NCI-H2107 treated with DMSO at 0.1 percent for 48 hours (cell line): ENCODE results near the gene FAM222B.
"Not testable (repeated sequence)": the region's sequence is repeated elsewhere in the genome, so short reads cannot be mapped to it uniquely, and the experiment has no call there.

ENCODE experiments used
- DNase-seq: peaks from one replicate; lab custom pipeline; 2025; ENCODE audit not compliant: unreplicated experiment; lab: John Stamatoyannopoulos, UW

FAM222B gene

GRCh38 chr17:28843816-28844148 is 1.2 kb upstream of the FAM222B start:
- DNase-seq: no peak

DNA sequence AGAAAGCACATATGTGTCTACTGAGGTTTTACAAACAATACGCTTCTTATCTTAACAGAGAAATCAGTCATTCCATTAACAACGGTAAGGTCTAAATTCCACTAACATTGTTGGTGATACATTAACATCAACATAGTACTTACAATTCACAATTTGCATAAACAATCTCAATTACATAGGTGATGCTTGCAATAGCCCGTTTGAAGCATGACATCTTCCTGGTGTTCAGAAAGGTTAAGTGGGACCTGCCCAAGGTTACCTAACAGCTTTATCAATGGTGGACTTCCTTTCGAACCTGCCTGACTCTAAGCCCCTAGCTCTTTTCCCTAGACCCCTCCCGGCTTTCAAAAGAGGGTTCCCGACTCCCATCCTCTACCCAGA is 699 bp downstream of the FAM222B start:
- no peak for DNase-seq

GRCh38 chr17:28839221-28839620 is 3.4 kb downstream of the FAM222B start:
- no peak for DNase-seq

DNA sequence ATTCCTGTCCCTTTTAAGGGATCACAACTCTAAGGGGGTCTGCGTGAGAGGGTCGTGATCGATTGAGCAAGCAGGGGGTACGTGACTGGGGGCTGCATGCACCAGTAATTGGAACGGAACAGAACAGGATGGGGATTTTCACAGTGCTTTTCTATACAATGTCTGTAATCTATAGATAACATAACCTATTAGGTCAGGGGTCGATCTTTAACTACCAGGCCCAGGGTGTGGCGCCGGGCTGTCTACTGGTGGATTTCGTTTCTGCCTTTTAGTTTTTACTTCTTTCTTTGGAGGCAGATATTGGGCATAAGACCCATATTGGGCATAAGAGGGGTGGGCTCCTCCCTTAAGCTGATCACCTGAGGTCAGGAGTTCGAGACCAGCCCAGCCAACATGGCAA is 6.0 kb downstream of the FAM222B start:
- DNase-seq: not testable (repeated sequence)

DNA sequence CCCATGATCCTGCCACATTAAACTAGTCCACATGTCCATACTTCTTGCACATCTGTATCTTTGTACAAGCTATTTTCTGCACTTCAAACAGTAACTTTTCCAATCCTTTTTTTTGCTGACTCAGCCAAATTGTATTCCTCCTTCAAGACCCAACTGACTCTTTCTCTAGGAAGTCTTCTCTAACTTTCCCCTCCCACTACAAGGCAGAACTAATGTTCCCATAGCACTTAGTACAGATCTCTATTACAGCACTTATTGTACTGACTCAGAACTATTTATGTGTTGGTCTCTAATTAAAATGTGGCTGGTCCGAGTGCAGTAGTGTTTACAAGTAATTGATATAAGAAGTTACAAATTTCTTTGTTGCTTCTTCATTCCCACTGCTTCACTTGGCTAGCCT is 8.2 kb downstream of the FAM222B start:
- no peak for DNase-seq

- no peak for DNase-seq
Measured at GRCh38 chr17:28828294-28829040, 14.1 kb downstream of the FAM222B start.

DNA sequence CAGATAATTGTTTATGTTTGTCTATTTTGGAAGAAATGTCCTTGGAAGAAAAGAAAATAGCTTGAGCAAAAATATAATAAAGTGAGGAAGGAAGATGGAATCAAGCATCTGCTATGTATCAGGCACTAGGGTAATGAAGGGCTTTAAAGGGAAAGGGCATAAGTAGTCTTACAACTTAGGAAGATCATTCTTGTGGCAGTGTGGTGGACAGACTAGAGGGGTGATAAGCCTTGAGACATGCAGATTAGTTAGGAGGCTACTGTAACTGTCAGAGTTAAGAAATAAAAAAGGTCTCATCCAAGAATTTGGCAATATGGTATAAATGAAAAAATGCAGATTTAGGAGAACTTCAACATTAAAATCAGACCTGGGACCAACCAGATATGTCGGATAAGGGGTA is 14.9 kb downstream of the FAM222B start:
- DNase-seq: no peak

GRCh38 chr17:28819582-28819981 is 23.0 kb downstream of the FAM222B start:
- DNase-seq: no peak

DNA sequence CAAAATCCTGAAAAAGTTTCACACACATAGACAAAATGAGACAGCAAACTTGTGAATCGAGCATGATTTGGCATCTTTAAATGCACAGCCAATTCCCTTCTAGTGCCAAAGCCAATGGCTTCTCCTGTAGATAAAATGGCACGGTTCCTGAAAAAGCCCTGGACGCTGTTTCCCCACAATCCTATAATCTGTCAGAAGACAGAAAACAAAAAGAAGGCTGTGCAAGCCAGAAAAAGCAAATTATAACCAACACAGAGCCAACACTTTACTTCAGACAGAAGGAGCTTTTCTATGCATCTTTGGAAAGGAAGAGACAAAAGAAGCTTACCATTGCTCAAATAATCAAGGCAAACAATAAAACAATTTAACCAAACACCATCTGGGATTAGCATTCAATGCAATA is 23.8 kb downstream of the FAM222B start:
- DNase-seq: no peak

DNA sequence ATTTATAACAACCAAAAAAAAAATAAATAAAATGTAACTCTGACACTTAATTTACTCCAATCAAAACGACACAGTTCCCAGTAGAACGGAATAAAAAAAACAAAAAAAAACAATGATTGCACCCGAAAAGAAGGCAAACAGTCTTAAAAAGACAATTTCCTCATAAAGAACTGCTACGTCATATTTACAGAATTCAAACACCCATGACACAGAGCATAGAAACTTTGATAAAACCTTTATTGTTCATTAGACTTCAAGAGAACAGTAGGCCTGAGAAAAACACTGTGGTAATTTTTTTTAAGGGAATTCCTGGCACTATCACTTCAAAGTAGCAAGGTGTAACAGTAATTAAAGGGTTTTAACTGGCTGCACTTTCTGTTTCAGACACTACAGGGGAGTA is 26.1 kb downstream of the FAM222B start:
- no peak for DNase-seq

GRCh38 chr17:28812748-28813377 is 29.7 kb downstream of the FAM222B start:
- DNase-seq: peak; percentile 93

- DNase-seq: peak; percentile 95
Measured at GRCh38 chr17:28812091-28812747, 30.4 kb downstream of the FAM222B start.

DNA sequence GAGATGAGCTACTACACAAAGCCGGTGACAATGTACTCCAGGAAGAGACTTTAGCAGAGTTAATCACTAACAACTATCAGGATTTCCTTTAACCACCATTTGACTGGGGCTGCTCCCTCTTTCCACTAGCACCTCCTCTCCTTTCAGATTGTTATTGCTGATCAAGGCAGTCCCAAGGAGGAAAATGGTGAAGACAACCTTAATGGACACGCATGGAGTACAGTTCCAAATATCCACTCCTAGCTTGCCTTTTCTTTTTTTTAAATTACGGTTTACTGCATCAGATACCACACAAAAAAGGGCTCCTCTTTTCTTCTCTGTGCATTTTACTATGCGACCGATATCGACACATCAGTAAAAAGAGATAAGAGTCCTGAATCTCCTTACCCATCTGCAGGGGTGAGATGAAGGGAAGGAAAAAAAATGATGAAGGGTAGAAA is 30.9 kb downstream of the FAM222B start:
- DNase-seq: peak; percentile 40

- no peak for DNase-seq
Measured at GRCh38 chr17:28810437-28810836, 32.2 kb downstream of the FAM222B start.

- no peak for DNase-seq
Measured at GRCh38 chr17:28807925-28808634, 34.5 kb downstream of the FAM222B start.

DNA sequence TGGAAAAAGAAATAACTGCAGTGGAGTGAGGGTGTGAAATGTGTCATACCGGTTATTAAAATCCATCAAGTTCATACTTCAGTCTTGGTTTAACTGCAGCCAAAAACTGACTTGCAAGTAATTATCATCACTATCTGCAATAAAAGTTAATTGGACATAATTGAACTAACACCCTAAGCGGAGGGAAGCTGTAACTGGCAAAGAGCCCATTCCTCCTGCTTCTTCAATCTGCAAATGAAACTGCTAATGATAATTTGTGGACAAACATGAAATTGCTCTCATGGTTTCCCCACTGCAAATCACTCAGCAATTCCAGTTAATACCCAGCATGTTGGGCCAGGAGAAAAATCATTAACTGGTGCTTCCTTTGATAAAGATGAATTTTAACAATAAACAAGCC is 46.5 kb downstream of the FAM222B start:
- DNase-seq: no peak

- DNase-seq: not testable (repeated sequence)
Measured at GRCh38 chr17:28794846-28795441, 47.6 kb downstream of the FAM222B start.

- DNase-seq: peak; percentile 83
Measured at GRCh38 chr17:28792877-28793661, 49.5 kb downstream of the FAM222B start.

- no peak for DNase-seq
Measured at GRCh38 chr17:28788100-28788499, 54.5 kb downstream of the FAM222B start.

DNA sequence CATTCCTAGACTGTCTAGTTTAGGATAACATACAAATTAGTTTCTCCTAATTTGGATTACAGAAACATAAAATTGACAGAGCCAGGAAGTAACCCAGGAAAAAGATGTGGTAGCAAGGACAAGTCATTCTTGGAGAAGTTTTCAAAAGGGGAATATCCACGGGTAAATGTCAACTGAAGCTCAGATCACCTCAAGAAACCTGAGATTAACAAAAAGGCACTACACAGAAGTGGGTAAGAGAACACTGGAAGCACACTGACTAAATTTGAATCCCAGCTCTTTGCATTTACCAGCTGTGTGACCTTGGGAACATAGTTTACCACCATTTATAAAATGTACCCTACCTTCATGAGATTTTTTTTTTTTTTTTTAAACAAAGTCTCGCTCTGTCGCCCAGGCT is 59.4 kb downstream of the FAM222B start:
- no peak for DNase-seq
